HG03060 (cell line): ENCODE data around the gene S100A16.
"Not testable (repeated sequence)": the region's sequence is repeated elsewhere in the genome, so short reads cannot be mapped to it uniquely, and the experiment has no call there.

Experiments
- ATAC-seq: cut with Tn5 transposase; IDR thresholded peaks from one replicate; pipeline ENCODE4 v1.9.1; 2021; ENCODE audit warnings: low read depth, moderate number of reproducible peaks; ENCODE audit not compliant: unreplicated experiment

S100A16 gene

DNA sequence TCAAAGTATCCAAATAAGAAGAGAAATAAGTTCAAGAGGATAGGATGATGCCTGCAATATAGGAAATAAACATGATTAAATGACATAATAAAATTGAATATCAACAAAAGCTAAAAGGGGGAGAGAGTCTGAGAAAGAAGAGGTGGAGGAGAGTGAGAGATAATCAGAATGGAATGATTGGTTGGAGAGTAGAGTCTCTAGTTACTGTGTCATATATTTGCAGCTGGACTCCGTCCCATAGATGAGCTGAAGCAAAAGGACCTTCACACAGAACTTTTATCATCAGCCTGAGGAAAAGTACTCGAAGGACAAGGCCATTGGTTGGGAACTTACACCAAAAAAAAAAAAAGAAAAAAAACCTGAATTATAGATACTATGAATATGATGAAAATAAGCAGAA lies 24.5 kb downstream of the S100A16 start:
- ATAC-seq = no peak

GRCh38 chr1:153588033-153588432 lies 24.9 kb downstream of the S100A16 start:
- ATAC-seq = not testable (repeated sequence)

- no peak for ATAC-seq
Observed at GRCh38 chr1:153587314-153587713, 25.6 kb downstream of the S100A16 start.

- no peak for ATAC-seq
Observed at GRCh38 chr1:153586347-153586746, 26.6 kb downstream of the S100A16 start.

DNA sequence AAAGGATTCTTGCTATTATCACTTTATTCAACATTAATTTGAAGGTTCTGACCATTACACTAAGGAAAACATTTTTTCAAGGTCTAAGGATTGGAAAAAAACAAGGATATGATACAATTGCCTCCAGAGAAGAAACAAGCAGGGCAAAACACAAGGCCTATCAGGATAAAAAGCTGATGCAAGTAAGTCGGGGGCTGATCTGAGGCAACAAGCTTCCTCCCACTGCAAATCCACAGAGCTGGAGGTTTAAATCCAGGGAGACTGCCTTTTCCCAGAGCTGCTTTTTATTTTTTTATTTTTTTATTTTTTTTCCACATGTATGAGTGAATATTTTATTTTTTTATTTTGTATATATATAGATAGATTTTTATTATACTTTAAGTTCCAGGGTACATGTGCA lies 27.9 kb downstream of the S100A16 start:
- no peak for ATAC-seq

DNA sequence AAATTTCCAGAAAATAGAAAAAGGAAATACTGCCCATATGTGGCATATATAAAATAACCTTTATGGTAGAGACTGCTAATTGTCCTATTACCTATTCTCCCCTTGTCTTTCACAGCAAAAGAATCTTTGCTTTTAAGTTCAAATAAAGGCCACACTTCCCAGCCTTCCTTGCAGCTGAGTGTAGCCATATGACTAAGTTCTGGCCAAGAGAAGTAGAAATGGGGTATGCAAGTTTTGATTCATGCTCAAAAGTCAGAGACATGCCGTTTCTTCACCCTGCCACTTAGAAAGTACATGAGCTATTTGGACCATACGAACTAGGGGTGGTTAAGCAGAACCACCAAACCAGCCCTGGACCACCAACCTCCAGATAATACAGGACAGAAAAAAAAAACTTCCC lies 29.0 kb downstream of the S100A16 start:
- no peak for ATAC-seq

DNA sequence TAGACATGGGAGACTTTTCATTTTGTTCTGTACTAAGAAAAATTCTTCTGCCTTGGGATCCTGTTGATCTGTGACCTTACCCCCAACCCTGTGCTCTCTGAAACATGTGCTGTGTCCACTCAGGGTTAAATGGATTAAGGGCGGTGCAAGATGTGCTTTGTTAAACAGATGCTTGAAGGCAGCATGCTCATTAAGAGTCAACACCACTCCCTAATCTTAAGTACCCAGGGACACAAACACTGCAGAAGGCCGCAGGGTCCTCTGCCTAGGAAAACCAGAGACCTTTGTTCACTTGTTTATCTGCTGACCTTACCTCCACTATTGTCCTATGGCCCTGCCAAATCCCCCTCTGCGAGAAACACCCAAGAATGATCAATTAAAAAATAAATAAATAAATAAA lies 29.4 kb downstream of the S100A16 start:
- not testable (repeated sequence) for ATAC-seq

DNA sequence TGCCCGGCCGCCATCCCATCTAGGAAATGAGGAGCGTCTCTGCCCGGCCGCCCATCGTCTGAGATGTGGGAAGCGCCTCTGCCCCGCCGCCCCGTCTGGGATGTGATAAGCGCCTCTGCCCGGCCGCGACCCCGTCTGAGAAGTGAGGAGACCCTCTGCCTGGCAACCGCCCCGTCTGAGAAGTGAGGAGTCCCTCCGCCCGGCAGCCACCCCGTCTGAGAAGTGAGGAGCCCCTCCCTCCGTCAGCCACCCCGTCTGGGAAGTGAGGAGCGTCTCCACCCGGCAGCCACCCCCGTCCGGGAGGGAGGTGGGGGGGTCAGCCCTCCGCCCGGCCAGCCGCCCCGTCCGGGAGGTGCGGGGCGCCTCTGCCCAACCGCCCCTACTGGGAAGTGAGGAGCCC lies 30.1 kb downstream of the S100A16 start:
- ATAC-seq = not testable (repeated sequence)

GRCh38 chr1:153578936-153579335 lies 34.0 kb downstream of the S100A16 start:
- no peak for ATAC-seq

DNA sequence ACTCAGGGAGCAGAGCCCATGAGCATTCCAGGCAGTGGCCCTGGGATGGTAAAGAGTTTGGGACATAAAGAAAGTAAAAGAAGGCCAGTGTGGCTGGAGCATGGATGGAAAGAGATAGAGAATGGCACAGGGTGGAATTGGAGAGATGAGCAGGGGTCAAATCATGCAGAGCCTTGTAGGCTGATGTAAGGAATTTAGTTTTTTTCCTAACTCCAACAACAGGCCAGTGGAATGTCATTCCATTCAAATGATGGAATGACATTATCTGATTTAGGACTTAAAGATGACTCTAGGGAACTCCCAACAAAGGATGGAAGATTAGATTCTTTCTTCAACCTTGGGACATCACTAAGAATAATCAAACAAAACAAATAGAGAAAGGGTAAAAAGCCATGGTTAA lies 34.4 kb downstream of the S100A16 start:
- no peak for ATAC-seq

- no peak for ATAC-seq
Observed at GRCh38 chr1:153577624-153578051, 35.3 kb downstream of the S100A16 start.

GRCh38 chr1:153577138-153577537 lies 35.8 kb downstream of the S100A16 start:
- ATAC-seq = no peak

- not testable (repeated sequence) for ATAC-seq
Observed at GRCh38 chr1:153575497-153575896, 37.4 kb downstream of the S100A16 start.

- ATAC-seq = not testable (repeated sequence)
Observed at GRCh38 chr1:153575081-153575491, 37.9 kb downstream of the S100A16 start.

GRCh38 chr1:153573351-153573750 lies 39.6 kb downstream of the S100A16 start:
- ATAC-seq = no peak

GRCh38 chr1:153572569-153573015 lies 40.3 kb downstream of the S100A16 start:
- no peak for ATAC-seq

DNA sequence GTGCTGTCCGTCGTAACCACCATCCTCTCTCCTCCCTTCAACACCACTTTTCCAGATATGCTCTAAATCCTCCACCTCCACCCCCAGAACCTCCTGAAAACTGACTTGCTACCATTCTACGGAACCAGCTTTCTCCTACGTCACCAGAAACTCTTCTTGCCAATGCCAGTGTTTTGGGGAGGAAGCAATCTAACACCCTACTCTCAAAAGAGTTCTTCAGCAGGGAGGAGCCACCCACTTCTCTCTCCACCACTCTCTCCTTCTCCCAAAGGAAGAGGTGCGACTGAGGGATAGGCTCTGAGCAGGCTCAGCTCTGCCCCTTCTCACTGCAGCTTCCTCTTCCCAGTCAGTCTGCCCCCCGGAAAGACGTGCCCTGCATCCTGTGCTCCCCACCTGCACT lies 41.2 kb downstream of the S100A16 start:
- ATAC-seq = no peak

- ATAC-seq = no peak
Observed at GRCh38 chr1:153570874-153571273, 42.1 kb downstream of the S100A16 start.

DNA sequence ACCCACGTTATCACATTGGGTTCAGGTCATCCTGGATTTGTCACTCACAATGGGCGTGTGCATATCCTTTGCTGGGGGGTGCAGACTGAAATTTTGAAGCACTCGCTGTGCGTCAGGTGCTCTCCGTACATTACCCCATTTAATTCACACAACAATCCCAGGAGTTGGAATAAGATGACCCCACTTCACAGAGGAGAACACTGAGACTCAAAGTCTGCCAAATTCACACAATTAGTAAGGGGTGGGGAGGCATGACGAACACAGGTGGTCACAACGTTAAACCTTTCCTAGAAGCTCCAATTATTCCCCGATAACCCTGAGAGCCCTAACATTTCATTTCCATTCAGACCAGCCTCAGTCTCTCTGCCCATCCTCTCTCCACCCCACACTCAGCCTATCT lies 43.5 kb downstream of the S100A16 start:
- no peak for ATAC-seq

DNA sequence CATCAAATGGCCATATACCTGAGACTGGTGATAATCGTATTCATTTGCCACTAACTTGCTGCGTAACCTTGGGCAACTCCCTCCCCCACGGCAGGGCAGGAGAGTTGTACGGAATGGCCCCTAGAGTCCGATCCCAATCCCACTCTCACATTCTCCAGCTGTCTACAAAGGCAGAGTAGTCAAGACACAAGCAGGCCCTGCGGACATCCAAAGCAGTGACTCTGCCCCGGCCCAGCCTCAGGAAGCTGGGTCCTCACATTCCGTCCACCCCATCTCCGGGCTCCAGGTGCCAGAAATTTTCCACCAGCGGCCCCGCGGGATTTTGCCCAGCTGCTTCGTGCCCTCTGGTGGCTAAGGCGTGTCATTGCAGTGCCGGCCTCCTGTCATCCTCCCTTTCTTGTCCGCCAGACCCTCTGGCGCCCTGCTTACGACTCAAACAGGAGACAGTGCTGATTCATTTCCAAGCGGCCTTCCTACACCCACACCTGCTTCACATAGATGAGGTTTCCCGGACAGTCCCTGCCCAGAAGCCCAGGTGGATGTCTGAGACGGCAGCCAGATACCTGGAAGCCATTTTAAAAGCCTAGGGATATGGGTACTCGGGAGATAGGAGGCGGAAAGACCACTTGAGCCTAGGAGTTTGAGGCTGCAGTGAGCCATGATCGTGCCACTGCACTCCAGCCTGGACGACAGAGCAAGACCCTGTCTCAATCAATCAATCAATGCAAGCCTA lies 44.4 kb downstream of the S100A16 start:
- no peak for ATAC-seq

GRCh38 chr1:153567621-153568366 lies 45.1 kb downstream of the S100A16 start:
- ATAC-seq = no peak
